Endothelial cell (in vitro differentiated cells): ENCODE results near the gene ACADSB. TPM values are rescaled to one million over a fixed set of nuclear protein-coding genes. Genes with fewer than 3 reads are reported as not detected.

ENCODE experiments used
- DNase-seq: peaks from one replicate; pipeline ENCODE4 v3.0.0; 2021; ENCODE audit warnings: low spot score
- H3K27ac Mint-ChIP-seq: one replicate; pipeline ENCODE4 v1.8.0; 2021; ENCODE audit warnings: mixed read lengths, inconsistent platforms; ENCODE audit not compliant: unreplicated experiment
- H3K27me3 Mint-ChIP-seq: one replicate; pipeline ENCODE4 v1.8.0; 2021; ENCODE audit warnings: mild to moderate bottlenecking, moderate library complexity, mixed read lengths, inconsistent platforms; ENCODE audit not compliant: unreplicated experiment
- H3K36me3 Mint-ChIP-seq: one replicate; pipeline ENCODE4 v1.8.0; 2021; ENCODE audit warnings: mild to moderate bottlenecking, low read depth, mixed read lengths, inconsistent platforms; ENCODE audit not compliant: unreplicated experiment
- H3K4me1 Mint-ChIP-seq: one replicate; pipeline ENCODE4 v1.8.0; 2021; ENCODE audit warnings: mild to moderate bottlenecking, mixed read lengths, inconsistent platforms; ENCODE audit not compliant: unreplicated experiment
- H3K4me3 Mint-ChIP-seq: one replicate; pipeline ENCODE4 v1.8.0; 2021; ENCODE audit warnings: mild to moderate bottlenecking, mixed read lengths, inconsistent platforms; ENCODE audit not compliant: unreplicated experiment
- H3K9me3 Mint-ChIP-seq: one replicate; pipeline ENCODE4 v1.8.0; 2021; ENCODE audit warnings: mixed read lengths, inconsistent platforms; ENCODE audit not compliant: unreplicated experiment
- CTCF ChIP-seq: fragments of 200-600 bp; sonication (generic); IDR thresholded peaks from one replicate; pipeline ENCODE4 v1.5.0; 2021; ENCODE audit warnings: antibody characterized with exemption; ENCODE audit not compliant: unreplicated experiment
- total RNA-seq: library from RNA; stranded (reverse); fragmentation: NEBNext Ultra II Directional; extraction: Animal tissue kit (Norgen Biotek cat#: 25700); gene quantifications from one replicate; pipeline ENCODE4 v1.2.1, GENCODE V29; 2021; ENCODE audit not compliant: unreplicated experiment

The ACADSB gene
- total RNA-seq, 1 donor from 2014 or later, result 35.6 TPM

- Mint-ChIP-seq H3K4me3 (no peak overlapping the region), H3K27me3 (no peaks in the 10 kb centered on the region), H3K9me3 (no peaks in the 10 kb centered on the region), H3K27ac (no peak overlapping the region), H3K4me1 (peaks cover 4% of the 10 kb centered on the region), H3K36me3 (no peaks in the 10 kb centered on the region)
- TF ChIP-seq CTCF, result no peak
- DNase-seq, result no peak
Measured at GRCh38 chr10:123000155-123000554, 8.7 kb upstream of the ACADSB start.

GRCh38 chr10:123001370-123001769, 7.4 kb upstream of the ACADSB start:
- H3K36me3 Mint-ChIP-seq, result no peaks in the 10 kb centered on the region

GRCh38 chr10:123004298-123004697, 4.5 kb upstream of the ACADSB start:
- peaks cover 6% of the 10 kb centered on the region for H3K27me3 Mint-ChIP-seq
- H3K27ac Mint-ChIP-seq, result no peak overlapping the region
- DNase-seq, result no peak
- H3K36me3 Mint-ChIP-seq, result no peaks in the 10 kb centered on the region
- TF ChIP-seq CTCF, result no peak
- peaks cover 20% of the 10 kb centered on the region for H3K4me1 Mint-ChIP-seq
- H3K9me3 Mint-ChIP-seq, result no peaks in the 10 kb centered on the region
- H3K4me3 Mint-ChIP-seq, result no peak overlapping the region

More at GRCh38 chr10:123001370-123001769, 7.4 kb upstream of the ACADSB start:
- no peak overlapping the region for H3K27ac Mint-ChIP-seq
- DNase-seq, result no peak
- H3K9me3 Mint-ChIP-seq, result no peaks in the 10 kb centered on the region
- no peak for TF ChIP-seq CTCF
- H3K27me3 Mint-ChIP-seq, result no peaks in the 10 kb centered on the region
- H3K4me3 Mint-ChIP-seq, result no peak overlapping the region
- peaks cover 4% of the 10 kb centered on the region for H3K4me1 Mint-ChIP-seq

GRCh38 chr10:123007558-123008354, 1.1 kb upstream of the ACADSB start:
- peak; percentile 15 for DNase-seq
- Mint-ChIP-seq H3K9me3 (no peaks in the 10 kb centered on the region), H3K4me3 (peak overlapping the region; percentile 100), H3K27ac (peak overlapping the region; percentile 74), H3K4me1 (peaks cover 22% of the 10 kb centered on the region), H3K36me3 (peaks cover 8% of the 10 kb centered on the region), H3K27me3 (peaks cover 8% of the 10 kb centered on the region)
- TF ChIP-seq CTCF, result no peak

- Mint-ChIP-seq H3K36me3 (peaks cover 12% of the 10 kb centered on the region), H3K4me1 (peaks cover 22% of the 10 kb centered on the region), H3K9me3 (no peaks in the 10 kb centered on the region), H3K4me3 (peak overlapping the region; percentile 100), H3K27ac (peak overlapping the region; percentile 41), H3K27me3 (peaks cover 8% of the 10 kb centered on the region)
- no peak for TF ChIP-seq CTCF
- DNase-seq, result peak; percentile 27
Measured at GRCh38 chr10:123009105-123009820, 457 bp downstream of the ACADSB start.
